HUES6 (cell line): Measurements from ENCODE around the gene CNN2.
A peak's percentile ranks its signal among the peaks of the same experiment; 100 is the strongest.

Source experiments
- H3K27ac ChIP-seq: 2 replicates; pipeline ENCODE4 v1.7.0; 2013; ENCODE audit warnings: low read depth, mild to moderate bottlenecking, low read length, inconsistent platforms
- H3K27me3 ChIP-seq: 2 replicates; pipeline ENCODE4 v1.6.1; 2013; ENCODE audit warnings: low read length; ENCODE audit not compliant: control insufficient read depth, insufficient read depth
- H3K36me3 ChIP-seq: 2 replicates; pipeline ENCODE4 v1.6.1; 2013; ENCODE audit warnings: low read length; ENCODE audit not compliant: control insufficient read depth, insufficient read depth
- H3K4me1 ChIP-seq: 2 replicates; pipeline ENCODE4 v1.6.1; 2013; ENCODE audit warnings: low read length; ENCODE audit not compliant: control insufficient read depth, insufficient read depth
- H3K4me3 ChIP-seq: 2 replicates; pipeline ENCODE4 v1.5.1; 2013; ENCODE audit warnings: low read depth, low read length
- H3K9ac ChIP-seq: one replicate; pipeline ENCODE4 v1.6.1; 2013; ENCODE audit warnings: mild to moderate bottlenecking, low read length
- H3K9me3 ChIP-seq: 2 replicates; pipeline ENCODE4 v1.6.1; 2013; ENCODE audit warnings: low read depth, low read length; ENCODE audit not compliant: control insufficient read depth, insufficient read depth

The CNN2 gene

GRCh38 chr19:1064661-1065605 is 38.5 kb downstream of the CNN2 start:
- Histone ChIP-seq H3K27ac (no peak overlapping the region), H3K27me3 (peaks cover 36% of the 10 kb centered on the region), H3K36me3 (no peaks in the 10 kb centered on the region), H3K4me1 (peaks cover 35% of the 10 kb centered on the region), H3K9me3 (no peaks in the 10 kb centered on the region), H3K9ac (peak overlapping the region; percentile 39), H3K4me3 (peak overlapping the region; percentile 57)

- H3K9me3 ChIP-seq, result no peaks in the 10 kb centered on the region
- H3K27ac ChIP-seq, result no peak overlapping the region; the same call in 1 of the 2 replicates
- peak overlapping the region; percentile 57; the same call in 1 of the 2 replicates for H3K4me3 ChIP-seq
- peak overlapping the region; percentile 61 for H3K9ac ChIP-seq
- H3K27me3 ChIP-seq, result peaks cover 40% of the 10 kb centered on the region
- H3K36me3 ChIP-seq, result no peaks in the 10 kb centered on the region
- H3K4me1 ChIP-seq, result peaks cover 35% of the 10 kb centered on the region
Observed at GRCh38 chr19:1065606-1066109, 39.2 kb downstream of the CNN2 start.

- Histone ChIP-seq H3K27ac (no peak overlapping the region; the same call in 1 of the 2 replicates), H3K4me3 (peak overlapping the region; percentile 64)
Observed at GRCh38 chr19:1066251-1066747, 39.9 kb downstream of the CNN2 start.

GRCh38 chr19:1066748-1067340 is 40.4 kb downstream of the CNN2 start, which contains the start of gene ARHGAP45:
ARHGAP45 (plus strand) TSS chr19:1067167; CDS start chr19:1067406, 239 bp downstream.
- H3K4me3 ChIP-seq, result peak within 1 kb of the TSS; percentile 64
- H3K27ac ChIP-seq, result no peak within 1 kb of the TSS; the same call in 1 of the 2 replicates
- peaks cover 52% of the 10 kb centered on the region for H3K27me3 ChIP-seq

More at GRCh38 chr19:1066251-1066747, 39.9 kb downstream of the CNN2 start:
- H3K4me1 ChIP-seq, result peaks cover 39% of the 10 kb centered on the region
- no peaks in the 10 kb centered on the region for H3K36me3 ChIP-seq
- peak overlapping the region; percentile 61 for H3K9ac ChIP-seq
- peaks cover 47% of the 10 kb centered on the region for H3K27me3 ChIP-seq
- no peaks in the 10 kb centered on the region for H3K9me3 ChIP-seq

GRCh38 chr19:1067341-1067957 is 41.0 kb downstream of the CNN2 start:
- Histone ChIP-seq H3K27ac (no peak overlapping the region), H3K36me3 (no peaks in the 10 kb centered on the region), H3K9ac (no peak overlapping the region), H3K27me3 (peaks cover 58% of the 10 kb centered on the region), H3K9me3 (no peaks in the 10 kb centered on the region), H3K4me3 (peak overlapping the region; percentile 64), H3K4me1 (peaks cover 35% of the 10 kb centered on the region)

More at GRCh38 chr19:1066748-1067340, 40.4 kb downstream of the CNN2 start, which contains the start of gene ARHGAP45:
- peaks cover 39% of the 10 kb centered on the region for H3K4me1 ChIP-seq
- H3K9me3 ChIP-seq, result no peaks in the 10 kb centered on the region
- H3K36me3 ChIP-seq, result no peaks in the 10 kb centered on the region
- H3K9ac ChIP-seq, result peak within 1 kb of the TSS; percentile 61

- H3K36me3 ChIP-seq, result peaks cover 1% of the 10 kb centered on the region
- no peak overlapping the region for H3K4me3 ChIP-seq
- no peaks in the 10 kb centered on the region for H3K9me3 ChIP-seq
- H3K9ac ChIP-seq, result no peak overlapping the region
- peaks cover 58% of the 10 kb centered on the region for H3K27me3 ChIP-seq
- H3K27ac ChIP-seq, result no peak overlapping the region
- H3K4me1 ChIP-seq, result peaks cover 33% of the 10 kb centered on the region
Observed at GRCh38 chr19:1068009-1069001, 41.9 kb downstream of the CNN2 start.

- Histone ChIP-seq H3K9ac (no peak overlapping the region), H3K4me1 (peaks cover 25% of the 10 kb centered on the region), H3K36me3 (peaks cover 9% of the 10 kb centered on the region), H3K4me3 (no peak overlapping the region), H3K27ac (no peak overlapping the region), H3K9me3 (no peaks in the 10 kb centered on the region), H3K27me3 (peaks cover 58% of the 10 kb centered on the region)
Observed at GRCh38 chr19:1069009-1069779, 42.8 kb downstream of the CNN2 start.

- Histone ChIP-seq H3K4me1 (peaks cover 17% of the 10 kb centered on the region), H3K9me3 (no peaks in the 10 kb centered on the region)
Observed at GRCh38 chr19:1070576-1070930, 44.1 kb downstream of the CNN2 start.

GRCh38 chr19:1070931-1071791 is 44.8 kb downstream of the CNN2 start:
- H3K27me3 ChIP-seq, result peaks cover 51% of the 10 kb centered on the region
- peak overlapping the region; percentile 33 for H3K9ac ChIP-seq
- H3K27ac ChIP-seq, result no peak overlapping the region
- H3K4me3 ChIP-seq, result peak overlapping the region; percentile 69
- H3K36me3 ChIP-seq, result peaks cover 18% of the 10 kb centered on the region
- H3K9me3 ChIP-seq, result no peaks in the 10 kb centered on the region
- H3K4me1 ChIP-seq, result peaks cover 11% of the 10 kb centered on the region

More at GRCh38 chr19:1070576-1070930, 44.1 kb downstream of the CNN2 start:
- peaks cover 12% of the 10 kb centered on the region for H3K36me3 ChIP-seq
- peaks cover 54% of the 10 kb centered on the region for H3K27me3 ChIP-seq
- H3K27ac ChIP-seq, result no peak overlapping the region
- peak overlapping the region; percentile 69 for H3K4me3 ChIP-seq
- no peak overlapping the region for H3K9ac ChIP-seq
